Measurements from ENCODE around the gene CRYBA1.
"Not testable (repeated sequence)": the region's sequence is repeated elsewhere in the genome, so short reads cannot be mapped to it uniquely, and the experiment has no call there.

Gene CRYBA1

GRCh38 chr17:29246628-29247027 is at the start of gene CRYBA1:
Gene CRYBA1, plus strand, starts transcription at chr17:29246859. Its CDS starts 5 bp downstream, at chr17:29246864.
- no peak for DNase-seq

DNA sequence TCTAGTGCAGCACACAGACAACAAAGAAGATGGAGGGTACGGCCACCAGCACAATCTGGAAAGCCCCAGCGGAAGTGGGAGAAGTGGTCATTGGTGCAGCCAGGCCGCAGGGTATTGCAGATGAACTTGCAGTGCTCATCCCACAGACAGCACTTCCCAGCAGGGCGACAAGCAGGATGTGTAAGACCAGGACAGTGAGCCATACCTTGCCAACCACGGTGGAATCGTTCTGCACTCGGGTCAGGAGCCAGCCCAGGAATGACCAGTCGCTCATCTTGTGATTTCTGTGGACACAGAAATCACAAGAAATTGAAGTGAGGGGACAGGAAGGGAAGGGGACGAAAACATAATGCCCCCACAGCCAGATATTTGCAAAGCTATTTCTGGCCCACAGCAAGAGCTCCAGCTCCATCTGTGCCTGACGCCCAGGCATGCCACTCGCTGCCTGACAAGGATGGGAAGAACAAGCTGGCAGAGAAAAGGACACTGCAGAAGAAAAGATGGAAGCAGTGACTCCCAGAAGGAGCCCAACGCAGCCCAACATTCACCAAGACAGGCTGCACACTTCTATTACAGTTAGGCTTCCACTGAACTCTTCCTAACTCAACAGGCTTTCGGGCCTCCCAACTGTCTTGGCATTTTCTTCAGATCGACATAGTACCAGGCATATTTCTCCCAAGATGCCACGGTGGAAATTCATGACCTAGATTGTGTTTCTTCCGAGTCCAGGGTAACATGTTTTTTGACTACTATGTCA is 49.0 kb upstream of the CRYBA1 start:
- no peak for DNase-seq

GRCh38 chr17:29204068-29204804 is 42.4 kb upstream of the CRYBA1 start:
- not testable (repeated sequence) for DNase-seq

DNA sequence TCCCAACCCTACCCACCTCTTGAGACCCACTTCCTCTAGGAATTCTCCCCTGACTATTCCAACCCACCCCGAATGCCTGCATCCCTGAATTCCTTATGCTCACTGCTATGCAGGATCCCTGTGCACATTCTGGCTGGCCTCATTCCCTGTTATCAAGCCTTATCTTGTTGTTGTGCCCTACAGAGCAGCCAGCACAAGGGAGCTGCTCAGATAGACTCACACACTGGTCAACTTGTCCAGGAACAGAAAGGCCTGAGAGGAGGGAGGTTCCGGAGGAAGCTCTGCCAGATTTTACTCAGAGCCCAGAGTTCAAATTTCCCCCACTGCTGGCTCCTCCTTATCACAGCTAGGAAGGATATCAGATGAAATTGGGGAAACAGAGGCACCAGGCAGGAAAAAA is 41.6 kb upstream of the CRYBA1 start:
- no peak for DNase-seq

GRCh38 chr17:29207975-29208374 is 38.7 kb upstream of the CRYBA1 start:
- no peak for DNase-seq

DNA sequence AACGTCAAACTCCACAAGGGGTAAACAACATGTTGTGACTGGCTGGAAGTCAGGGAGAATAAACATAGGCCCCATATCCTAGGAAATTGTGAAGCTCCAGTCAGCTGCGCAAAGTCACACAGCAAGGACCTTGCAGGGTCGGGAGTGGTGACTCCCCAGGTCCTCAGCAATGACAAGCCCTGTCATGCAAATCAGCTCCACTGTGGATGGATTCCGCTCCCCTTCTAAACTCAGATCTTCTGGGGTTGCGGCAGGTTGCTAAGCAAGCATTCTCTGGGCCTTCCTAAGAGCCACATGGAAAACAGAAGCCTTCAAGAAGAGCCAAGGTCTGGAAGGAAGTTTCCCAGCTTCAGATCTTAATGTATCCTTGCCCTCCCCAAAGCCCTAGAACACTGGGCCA is 37.6 kb upstream of the CRYBA1 start:
- DNase-seq = no peak

GRCh38 chr17:29210879-29211278 is 35.8 kb upstream of the CRYBA1 start:
- no peak for DNase-seq

GRCh38 chr17:29212094-29212631 is 34.5 kb upstream of the CRYBA1 start:
- no peak for DNase-seq

DNA sequence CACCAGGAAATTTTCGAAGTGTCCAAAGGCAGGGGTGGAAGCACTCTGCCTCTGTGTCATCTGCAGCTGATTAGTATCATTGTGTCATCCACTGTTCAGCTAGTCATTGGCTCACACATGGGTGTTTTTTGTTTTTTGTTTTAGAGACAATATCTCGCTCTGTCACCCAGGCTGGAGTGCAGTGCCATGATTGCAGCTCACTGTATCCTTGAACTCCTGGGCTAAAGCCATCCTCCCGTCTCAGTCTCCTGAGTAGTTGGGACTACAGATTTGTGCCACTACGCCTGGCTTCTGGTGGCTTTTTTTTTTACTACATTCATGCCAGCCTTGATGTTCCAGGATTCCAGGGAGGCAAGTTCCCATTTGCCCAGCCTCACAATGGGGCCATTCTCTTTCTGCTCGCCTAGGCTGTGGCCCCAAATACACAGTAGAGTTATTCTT is 34.0 kb upstream of the CRYBA1 start:
- DNase-seq = no peak

DNA sequence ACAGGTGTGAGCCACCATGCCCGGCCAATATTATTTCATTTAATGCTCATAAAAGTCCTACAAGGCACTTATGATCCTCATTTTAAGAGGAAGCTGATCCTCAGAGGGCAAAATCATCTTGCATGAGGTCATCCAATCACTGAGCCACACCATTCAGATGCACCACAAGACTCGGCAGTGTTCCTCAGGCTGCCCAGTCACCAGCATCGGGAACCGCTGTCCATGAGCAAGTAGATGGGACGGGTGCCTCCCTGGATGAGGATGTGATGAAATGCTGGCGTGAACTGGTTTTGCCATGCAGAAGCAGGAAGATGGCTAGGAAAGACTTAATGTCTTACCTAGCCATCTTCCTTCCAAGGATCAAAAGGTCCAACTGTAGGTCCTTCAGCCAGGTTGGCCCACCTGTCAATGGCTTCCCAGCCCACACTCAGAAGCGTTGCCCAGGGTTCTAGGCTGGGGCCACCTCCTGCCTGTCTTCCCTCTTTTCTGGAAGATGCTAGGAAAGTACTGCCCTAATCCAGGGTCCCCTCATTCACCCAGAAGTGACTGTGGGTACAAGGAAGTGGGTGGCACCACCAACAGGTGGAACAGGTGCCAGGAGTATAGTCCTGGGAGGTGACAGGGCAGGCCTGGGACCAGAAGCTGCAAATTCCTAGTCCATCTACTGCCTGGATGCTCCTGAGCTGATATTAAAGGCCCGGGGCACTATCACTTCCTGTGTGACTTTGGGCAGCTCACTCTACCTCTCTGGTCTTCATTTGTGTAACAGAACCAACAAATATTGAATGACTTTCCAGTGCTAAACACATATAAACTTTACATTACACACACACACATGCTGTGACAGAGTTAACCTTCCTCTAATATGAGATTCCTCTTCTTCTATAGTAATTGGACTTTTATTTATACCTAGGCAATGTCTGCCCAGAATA is 32.2 kb upstream of the CRYBA1 start:
- no peak for DNase-seq

DNA sequence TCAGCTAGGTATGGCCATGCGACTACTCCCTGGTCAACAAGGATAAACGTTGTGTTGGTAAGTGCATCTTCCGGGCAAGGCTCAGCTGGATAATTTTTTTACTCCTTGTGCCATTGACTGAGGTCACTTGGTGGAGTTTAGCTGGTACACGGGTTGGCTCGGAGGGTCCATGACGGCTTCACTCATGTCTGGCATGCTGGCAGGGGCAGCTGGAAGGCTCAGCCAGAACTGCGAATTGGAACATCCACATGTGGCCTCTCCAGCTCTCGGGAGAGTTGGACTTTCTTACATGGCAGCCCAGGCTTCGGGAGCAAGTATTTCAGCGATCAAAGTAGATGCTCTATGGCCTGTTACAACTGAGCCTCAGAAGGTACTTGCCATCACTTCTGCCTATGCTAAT is 31.5 kb upstream of the CRYBA1 start:
- no peak for DNase-seq

DNA sequence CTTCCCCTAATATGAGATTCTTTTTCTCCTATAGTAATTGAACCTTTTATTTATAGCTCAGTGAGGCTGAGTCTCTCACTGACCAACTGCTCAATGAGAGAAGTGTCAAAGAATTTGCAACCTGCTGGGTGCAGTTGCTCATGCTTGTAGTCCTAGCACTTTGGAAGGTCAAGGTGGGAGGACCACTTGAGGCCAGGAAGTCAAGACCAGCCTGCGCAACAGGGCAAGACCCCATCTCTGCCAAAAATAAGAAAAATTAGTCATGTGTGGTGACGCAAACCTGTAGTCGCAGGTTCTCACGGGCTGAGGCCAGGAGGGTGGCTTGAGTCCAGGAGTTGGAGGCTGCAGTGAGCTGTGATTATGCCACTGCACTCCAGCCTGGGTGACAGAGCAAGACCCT is 30.9 kb upstream of the CRYBA1 start:
- DNase-seq = no peak

- no peak for DNase-seq
Observed at GRCh38 chr17:29216181-29216580, 30.5 kb upstream of the CRYBA1 start.

DNA sequence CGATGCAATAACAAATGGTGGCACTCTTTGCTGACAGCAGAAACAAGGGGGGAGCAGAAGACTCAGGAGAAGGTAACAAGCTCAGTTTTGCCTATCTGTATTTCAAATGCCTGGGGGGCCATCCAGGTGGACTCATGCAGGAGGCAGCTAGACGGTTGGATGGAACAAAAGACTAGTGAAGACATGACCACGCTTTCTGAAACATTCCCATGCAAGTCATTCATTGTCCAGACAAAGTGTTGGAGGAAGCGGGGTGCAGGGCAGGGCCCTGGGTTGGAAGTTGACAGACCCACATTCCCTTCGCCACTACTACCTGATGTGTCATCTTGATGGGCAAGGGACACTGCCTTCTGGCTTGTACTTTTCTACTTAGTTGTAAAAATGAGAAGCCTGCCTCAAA is 29.8 kb upstream of the CRYBA1 start:
- no peak for DNase-seq

GRCh38 chr17:29219378-29220047 is 27.1 kb upstream of the CRYBA1 start:
- DNase-seq = peak; percentile 32

GRCh38 chr17:29221338-29221737 is 25.3 kb upstream of the CRYBA1 start:
- not testable (repeated sequence) for DNase-seq

DNA sequence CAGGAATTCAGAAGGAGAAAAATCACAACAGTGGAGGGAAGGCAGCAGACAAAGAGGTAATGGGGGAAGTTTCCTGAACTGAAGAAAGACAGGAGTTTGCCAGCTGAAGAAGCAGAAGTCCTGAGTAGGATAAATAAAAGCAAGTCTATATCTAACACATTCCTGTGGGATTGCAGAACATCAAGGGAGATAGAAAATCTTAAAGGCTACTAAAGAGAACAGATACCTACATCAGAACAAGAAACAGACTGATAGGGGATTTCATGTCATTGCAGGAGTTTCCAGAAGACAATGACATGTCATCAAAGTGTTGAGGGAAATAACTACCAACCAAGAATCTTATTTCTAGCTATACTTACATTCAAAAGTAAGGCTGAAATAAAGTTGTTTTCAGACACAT is 21.3 kb upstream of the CRYBA1 start:
- no peak for DNase-seq

DNA sequence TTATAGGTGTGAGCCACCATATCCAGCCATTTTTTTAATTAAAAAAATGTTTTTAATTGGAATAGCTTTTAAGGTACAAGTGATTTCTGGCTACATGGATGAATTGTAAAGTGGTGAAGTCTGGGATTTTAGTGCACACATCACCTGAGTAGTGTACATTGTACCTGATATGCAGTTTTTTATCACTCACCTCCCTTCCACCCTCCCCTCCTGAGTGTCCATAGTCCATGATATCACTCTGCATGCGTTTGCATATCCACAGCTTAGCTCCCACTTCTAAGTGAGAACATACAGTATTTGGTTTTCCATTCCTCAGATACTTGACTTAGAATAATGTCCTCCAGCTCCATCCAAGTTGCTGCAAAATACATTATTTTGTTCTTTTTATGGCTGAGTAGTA is 13.4 kb upstream of the CRYBA1 start:
- DNase-seq = no peak

- DNase-seq = not testable (repeated sequence)
Observed at GRCh38 chr17:29234972-29235371, 11.7 kb upstream of the CRYBA1 start.

DNA sequence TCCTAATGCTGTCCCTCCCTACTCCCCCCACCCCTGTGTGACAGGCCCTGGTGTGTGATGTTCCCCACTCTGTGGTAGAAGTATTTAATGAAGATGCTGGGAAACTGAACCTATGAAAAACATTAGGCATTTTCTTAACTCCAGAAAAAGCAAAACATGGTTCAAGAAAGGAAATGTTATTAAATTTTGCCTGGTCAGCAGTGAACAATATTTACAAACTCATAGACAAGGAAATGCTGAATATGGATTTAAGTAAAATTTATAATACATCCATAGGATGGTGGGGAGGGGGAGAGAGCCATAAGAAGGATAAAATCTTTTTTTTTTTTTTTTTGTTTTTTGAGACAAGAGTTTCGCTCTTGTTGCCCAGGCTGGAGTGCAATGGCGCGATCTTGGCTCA is 10.8 kb upstream of the CRYBA1 start:
- DNase-seq = no peak

DNA sequence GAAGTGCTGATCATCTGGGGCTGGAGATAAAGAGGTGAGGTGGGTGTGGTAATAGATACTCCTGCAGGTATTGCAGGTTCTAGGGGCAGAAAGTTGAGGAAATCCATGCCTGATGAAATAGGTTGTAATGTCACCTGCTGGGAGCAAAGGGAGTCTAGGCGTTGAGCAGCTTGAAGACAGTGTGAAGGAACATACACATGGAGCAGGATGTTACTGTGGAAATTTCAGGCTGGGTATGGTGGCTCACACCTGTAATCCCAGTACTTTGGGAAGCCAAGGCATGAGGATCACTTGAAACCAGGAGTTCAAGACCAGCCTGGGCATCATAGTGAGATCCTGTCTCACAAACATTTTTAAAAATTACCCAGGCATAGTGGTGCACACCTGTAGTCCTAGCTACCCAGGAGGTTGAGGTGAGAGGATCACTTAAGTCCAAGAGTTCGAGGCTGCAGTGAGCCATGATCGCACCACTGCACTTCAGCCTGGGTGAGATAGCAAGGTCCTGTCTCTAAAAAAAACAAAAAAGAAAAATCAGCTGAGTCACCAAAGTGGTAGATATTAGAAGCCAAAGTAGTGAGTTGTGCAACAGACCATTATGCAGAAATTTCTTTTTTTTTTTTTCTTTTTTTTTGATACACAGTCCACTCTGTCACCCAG is 9.1 kb upstream of the CRYBA1 start:
- no peak for DNase-seq
